HG03045 (cell line): ENCODE measurements around the gene KCNJ15.

Source experiments
- ATAC-seq: cut with Tn5 transposase; IDR thresholded peaks from one replicate; pipeline ENCODE4 v1.9.1; 2021; ENCODE audit warnings: mild to moderate bottlenecking, moderate library complexity; ENCODE audit not compliant: unreplicated experiment

KCNJ15 gene

DNA sequence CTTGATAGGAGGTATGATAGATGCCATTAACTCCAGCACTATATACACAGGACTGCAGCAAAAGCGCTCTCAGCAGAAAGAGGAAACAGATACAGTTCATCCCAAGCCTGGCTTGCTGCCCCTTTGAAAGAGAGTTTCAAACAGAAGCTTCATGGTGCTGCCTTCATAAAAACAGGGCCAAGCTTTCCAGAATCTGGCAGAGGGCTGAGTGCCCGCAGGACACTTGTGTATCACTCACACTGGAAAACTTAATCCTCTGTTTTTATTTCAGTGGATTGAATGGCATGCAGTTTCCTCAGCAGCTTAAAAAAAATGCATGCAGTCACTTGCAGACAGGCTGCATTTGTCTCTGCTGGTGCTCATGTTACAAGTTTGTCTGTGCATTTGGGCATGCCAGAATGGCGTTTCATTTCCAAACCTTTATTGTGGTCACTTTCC is 40.4 kb downstream of the KCNJ15 start:
- ATAC-seq, result no peak

DNA sequence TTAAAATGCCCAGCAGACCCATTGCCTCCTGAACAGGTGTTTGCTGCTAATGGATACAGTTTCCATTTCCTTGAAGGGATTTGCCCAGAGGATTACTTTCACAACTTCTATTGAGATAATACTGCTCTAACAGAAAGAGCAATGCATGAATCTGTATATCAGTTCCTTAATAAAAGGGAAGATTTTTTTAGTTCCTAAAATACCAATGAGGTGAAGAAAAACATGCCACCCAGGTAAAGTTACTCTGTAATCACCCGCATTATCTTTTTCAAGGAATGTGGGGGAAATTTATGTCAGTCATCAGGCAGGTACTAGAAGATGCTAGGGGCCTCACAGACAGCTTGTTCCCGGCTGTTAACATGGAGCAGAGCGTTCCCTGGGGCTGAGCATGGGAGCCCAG is 41.1 kb downstream of the KCNJ15 start:
- ATAC-seq, result no peak

DNA sequence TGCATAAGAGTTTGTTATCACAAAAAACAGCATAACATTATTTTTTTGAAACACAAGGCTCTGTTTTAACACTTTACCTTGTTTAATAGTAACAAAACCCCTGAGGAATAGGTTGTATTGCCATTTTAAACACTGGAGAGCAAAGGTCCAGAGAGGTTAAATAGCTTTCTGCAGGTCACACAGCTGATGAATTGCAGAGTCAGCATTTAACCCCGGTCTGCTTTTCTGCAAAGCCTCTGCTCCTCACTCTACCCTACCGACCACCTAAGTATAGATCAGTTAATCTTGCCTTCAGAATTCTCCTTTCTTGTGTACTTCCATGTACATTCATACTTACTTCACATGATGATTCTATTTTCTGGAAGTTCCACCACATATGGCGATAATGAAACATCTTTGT is 42.0 kb downstream of the KCNJ15 start:
- no peak for ATAC-seq

DNA sequence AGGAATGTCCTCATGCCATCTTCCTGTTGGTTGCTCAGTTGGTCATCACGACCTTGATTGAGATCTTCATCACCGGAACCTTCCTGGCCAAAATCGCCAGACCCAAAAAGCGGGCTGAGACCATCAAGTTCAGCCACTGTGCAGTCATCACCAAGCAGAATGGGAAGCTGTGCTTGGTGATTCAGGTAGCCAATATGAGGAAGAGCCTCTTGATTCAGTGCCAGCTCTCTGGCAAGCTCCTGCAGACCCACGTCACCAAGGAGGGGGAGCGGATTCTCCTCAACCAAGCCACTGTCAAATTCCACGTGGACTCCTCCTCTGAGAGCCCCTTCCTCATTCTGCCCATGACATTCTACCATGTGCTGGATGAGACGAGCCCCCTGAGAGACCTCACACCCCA is 42.9 kb downstream of the KCNJ15 start:
- ATAC-seq, result no peak

DNA sequence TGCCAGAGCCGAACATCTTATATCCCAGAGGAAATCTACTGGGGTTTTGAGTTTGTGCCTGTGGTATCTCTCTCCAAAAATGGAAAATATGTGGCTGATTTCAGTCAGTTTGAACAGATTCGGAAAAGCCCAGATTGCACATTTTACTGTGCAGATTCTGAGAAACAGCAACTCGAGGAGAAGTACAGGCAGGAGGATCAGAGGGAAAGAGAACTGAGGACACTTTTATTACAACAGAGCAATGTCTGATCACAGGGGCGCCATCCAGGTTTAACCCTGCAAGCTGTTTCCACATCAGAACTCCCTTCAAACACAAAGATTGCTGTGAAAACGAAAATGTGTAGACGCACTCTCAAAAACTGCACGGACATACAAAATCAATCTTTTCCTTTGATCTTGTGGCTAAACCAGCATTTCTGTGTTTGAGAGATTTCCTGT is 43.4 kb downstream of the KCNJ15 start:
- ATAC-seq, result no peak

DNA sequence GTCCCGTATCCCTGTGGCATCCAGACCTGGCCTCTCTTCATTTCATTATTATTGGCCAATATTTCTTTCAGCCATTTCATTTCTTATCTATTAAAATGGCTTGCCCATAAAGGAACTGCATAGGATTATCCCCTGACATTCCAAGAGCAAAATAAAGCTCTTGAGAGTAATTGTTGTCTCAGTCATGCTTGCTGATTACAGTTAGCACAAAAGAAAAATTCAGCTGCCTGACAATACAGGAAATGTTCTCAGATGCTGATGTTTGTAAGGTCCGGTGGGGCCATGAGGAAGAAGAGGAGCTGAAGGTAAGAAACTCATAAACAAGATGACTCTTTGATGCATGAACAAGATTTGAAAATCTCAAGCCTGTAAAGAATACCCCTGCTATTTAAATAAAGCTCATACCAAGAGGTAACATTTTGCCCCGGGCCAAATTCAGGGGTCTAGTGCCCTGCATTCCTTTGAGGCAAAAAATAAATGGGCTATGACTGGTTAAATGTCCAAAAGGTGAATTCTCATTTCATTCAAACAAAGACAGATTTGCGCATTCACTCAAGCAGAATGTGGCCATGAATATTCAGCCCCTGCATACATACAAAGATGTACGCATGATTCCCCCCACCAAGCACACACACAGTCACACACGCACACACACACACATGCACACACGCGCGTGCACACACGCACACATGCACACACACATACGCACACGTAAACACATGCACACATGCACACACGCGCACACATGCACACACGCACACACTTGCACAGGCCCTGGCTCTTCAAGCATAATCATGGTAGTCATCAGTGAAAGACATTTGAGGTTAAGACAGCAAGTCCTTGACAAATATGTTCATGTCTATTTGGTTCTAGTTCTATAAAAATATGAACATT is 44.8 kb downstream of the KCNJ15 start:
- ATAC-seq, result no peak

DNA sequence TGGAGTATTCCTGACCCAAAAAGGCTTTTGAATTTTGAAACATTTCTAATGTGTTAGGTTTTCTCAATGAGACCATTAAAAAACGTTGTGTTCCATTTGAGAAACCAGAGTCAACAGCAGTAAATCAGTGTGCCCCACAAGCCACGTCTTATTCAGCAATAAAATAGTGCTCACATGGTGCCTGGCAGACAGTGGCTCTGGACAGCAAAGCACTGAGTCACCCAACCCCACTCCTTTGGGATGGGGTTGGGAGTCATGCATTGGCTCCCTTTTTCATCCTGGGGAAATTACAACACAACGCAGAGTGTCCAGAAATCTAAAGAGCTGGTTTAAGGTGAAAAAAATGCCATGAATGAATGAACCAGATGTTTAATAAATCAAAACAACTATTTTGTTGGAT is 46.5 kb downstream of the KCNJ15 start:
- no peak for ATAC-seq

DNA sequence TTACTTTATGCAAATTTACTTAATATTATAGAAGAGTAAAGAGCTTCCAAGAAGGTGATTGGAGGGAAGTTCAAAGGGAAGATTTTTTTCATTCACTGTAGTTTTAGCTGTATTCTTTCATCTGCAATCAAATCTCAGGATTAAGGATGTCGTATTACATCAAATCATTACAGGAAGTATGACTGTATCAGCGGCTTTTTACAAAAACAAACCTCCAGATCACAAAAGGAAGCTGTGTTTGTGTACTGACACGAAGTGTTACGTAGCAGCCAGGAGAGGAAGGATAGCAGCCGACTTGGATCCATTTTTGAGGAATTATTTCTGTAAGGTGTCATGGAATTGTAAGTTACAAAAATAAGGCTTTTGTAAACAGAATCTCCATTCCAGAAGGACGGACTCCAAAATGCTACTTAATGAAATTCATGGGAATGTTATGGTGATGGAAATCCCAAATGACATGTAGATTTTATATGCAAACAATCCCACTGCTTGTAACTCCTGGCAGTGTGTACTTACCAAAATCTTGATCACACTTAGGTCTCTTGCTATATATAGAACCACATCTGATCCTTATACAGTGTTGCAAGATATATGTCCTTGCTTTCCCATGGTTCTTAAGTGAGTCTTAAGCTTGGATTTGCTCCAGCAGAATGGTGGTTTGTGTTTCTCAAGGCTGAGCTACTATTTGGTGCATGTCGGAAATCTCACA is 49.8 kb downstream of the KCNJ15 start:
- ATAC-seq, result no peak

DNA sequence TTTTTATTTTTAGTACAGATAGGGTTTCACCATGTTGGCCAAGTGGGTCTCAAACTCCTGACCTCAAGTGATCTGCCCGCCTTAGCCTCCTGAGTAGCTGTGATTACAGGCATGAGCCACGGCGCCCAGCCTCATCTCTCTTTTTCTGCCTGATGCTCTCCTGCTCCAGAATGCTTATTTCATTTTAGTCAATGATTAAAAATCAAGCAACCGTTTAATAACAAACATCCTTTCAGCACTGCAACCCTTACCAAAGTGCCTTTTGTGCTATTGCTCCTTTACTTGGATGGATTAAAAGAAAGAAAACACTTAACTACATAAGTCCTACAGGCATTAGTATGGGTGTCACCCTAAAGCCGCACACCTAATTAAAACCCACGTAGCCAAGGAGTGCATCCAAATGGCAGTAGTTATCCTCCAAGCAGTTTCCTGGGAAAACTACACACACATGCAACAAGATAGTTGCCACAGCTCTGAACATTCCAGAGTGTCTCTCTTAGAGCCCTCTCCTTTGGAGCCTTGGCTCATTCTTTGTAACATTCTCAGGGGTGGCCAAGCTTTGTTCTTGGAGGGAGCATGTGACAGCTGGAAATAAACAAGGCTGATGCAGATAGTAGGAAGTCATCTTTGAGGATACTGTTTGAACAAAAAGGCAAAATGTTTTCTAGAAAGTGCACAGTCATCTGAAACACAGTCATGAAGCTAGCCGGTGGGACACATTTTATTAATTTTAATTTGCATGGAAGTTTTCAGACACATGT is 51.2 kb downstream of the KCNJ15 start:
- ATAC-seq, result no peak

DNA sequence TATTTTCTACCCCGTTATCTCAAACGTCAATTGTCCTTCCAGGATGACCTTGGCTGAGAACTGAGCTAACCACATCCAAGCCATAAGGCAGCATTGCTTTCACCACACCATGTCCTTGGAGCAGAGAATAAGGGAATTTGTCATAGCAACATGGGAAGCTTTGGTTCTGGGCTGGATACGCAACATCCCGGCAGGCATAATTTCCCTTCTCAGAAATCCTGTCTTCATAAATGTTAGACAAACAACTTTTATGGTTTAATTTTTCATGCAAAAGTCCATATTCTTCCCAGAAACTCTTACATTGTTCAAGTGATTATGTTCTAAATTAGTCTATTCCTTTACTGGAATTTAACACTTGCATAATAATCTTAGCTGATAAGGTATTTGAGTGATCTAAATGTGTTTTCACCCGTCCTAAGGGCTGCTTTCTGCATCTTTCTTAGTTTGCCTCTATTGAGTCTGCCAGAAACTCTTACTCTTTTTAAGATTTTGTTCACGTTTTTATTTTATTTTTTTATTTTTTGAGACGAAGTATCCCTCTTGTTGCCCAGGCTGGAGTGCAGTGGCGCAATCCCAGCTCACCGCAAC is 51.8 kb downstream of the KCNJ15 start:
- no peak for ATAC-seq

DNA sequence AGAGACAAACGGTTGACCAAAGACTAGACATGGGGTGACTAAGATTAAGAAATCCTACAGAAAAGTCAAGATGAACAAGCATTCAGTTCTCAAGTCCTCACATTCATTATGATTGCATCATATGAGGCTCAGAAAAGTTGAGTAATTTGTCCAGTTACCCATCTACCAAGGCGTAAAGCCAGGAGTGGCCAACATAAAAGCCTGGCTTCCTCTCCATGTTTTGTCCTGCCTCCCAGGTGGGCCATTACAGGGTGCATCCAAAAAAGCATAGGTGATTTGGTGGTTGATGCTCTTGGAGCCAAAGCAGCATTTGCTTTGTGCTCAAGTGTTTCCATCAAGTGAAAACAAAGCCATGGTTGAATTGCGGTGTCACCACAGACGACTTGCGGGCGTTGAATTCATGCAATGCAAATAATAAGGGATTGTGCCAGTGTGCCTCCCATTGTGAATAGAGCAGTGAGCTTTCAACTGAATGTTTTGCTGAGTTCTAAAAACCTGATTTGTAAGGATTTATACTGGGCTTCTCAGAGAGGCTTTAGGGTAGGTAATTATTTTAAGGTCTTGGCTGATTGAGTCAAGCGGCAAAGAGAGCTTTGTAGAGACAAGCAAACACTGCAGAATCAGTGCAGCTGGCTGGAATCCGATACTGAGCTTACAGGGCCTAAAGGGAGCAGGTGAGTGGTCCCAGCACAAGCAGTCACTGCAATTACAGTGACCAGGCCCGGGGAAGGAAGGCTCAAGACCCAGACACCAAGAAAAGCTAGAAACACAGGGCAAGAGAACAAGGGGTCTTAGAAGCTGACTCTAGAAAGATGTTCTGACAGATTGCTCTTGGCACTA is 54.1 kb downstream of the KCNJ15 start:
- no peak for ATAC-seq

DNA sequence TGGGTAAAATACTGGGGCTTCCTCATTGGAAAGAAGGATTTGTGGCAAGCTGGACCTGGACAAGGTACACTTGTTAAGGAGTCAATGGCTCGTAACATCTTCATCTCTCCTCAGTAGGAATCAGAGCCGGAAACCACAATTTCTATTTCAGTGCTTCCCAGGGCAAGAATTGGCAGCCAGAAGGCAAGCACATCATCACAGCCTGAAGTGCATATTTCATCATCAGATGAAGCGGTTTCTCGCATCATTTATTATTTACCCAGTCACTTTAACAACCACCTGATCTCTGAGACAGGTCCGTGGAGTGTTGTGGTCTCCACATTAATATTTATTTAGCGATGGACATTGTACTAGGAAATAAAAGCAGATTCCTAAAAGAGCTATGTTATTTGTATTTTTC is 55.0 kb downstream of the KCNJ15 start:
- ATAC-seq, result no peak

DNA sequence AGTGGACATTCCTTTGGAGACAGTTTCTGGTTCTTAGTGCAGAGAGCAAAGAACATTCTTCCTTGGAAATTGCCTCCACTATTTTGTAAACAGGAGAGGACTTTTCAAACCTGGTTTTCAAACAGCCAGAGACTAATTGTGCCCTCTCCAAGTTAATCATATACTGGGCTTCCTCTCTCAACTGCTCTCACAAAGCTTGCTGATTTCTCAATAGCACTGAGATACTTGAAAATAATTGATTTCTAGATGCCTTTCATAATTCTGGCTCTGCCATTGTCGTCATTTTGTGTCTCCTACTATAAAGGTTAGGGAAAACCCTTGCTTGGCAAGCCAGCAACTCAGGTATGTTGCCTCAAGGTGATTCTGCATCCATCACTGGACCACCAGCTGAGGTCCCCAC is 56.0 kb downstream of the KCNJ15 start:
- no peak for ATAC-seq

DNA sequence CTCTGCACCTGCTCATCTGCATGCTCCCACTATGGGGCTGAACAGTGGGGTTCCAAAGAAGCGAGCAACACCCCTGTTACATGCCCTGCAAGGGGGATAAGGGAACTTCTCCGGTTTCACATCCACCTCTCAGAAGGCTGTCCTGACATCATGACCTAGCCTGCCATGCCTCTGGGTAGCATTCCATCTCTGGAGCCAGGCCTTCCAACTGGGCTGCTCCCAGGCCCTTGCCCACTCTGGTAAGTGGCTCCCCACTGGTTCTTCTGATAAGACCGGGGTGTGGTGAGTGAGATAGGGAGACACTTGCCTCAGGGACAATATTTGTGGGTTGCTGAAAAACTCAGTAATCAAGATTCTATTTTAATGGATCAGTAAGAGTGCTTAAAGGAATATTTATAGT is 57.8 kb downstream of the KCNJ15 start:
- ATAC-seq, result no peak

DNA sequence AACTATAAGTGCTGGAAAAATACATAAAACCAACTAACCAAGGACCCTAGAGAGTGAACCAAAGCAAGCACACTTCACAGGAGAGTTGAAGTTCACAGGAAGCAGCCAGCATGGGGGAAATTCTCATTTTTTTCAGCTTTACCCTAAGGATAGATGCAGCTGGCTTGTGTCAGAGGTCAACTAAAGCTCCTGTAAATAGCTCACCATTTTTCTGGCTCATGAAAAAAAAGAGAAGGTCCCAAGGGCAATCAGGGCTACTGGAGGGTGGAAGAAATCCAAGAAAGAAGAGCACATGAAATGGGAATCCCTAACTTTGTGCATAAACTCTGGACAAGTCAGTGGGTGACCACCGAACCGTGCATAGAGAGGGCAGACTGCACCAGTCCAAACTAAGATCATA is 58.3 kb downstream of the KCNJ15 start:
- ATAC-seq, result no peak

DNA sequence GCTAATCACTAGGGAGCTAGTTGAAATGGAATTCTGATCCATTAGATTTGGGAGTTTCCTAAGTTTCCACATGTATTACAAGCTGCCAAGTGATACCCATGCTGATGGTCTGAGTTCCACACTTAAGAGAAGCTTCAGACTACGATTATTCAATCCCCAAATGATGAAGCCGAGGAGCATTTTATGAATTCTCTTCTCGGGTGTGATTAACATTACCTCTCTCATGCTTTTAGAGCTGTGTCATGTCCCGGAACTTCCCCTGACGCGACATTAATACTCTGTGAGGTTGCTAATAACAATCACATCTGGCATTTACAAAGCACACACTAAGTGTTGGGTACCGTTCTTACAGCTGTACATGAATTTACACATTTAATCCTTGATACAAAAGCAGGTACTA is 63.0 kb downstream of the KCNJ15 start:
- ATAC-seq, result no peak

DNA sequence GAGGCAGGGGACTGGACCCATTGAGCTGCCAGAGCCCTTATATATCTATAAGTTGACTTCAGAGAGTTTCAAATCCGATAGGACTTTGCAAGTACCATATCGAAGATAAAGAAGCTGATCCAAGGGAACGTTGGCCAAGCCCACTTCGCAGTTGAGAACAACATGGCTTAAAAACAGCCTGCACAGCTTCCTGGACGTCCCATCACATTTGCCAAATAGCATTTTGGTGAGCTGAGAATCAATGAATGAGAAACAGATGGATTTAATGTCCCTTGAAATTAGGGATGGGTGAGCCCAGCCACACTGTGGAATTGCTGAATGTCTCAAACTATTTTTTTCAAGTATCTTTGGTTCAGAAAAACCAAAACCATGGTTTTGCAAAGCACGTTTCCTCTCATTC is 64.8 kb downstream of the KCNJ15 start:
- no peak for ATAC-seq

DNA sequence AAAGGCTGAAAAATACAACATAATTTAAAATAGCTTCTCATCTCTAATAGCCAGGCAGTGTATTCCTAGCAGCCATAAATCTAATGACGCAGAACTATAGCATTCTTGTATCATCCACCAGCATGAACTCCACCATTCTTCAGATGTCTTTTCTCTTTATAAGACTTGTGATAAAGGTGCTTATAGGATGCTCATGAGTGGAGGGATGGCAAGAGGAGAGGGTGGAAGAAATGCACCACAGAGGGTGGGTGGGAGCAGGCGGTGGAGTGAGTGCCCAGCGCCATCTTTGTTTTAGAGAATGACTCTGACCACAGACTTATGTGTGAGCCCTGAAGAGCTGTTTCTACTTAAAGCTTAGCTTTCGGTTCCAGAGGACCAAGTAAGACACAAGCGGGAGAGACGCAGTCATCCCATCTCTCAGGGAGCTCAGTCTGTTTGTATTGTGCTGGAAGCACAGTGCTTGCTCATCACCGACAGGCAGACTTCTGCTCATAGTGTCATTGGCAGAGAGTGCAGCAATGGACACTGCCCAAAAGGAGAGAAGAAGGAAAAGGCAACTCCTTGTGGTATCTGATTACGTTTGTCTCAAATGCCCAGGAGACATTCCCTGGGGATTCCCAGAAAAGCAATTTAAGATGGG is 65.6 kb downstream of the KCNJ15 start:
- ATAC-seq, result no peak

DNA sequence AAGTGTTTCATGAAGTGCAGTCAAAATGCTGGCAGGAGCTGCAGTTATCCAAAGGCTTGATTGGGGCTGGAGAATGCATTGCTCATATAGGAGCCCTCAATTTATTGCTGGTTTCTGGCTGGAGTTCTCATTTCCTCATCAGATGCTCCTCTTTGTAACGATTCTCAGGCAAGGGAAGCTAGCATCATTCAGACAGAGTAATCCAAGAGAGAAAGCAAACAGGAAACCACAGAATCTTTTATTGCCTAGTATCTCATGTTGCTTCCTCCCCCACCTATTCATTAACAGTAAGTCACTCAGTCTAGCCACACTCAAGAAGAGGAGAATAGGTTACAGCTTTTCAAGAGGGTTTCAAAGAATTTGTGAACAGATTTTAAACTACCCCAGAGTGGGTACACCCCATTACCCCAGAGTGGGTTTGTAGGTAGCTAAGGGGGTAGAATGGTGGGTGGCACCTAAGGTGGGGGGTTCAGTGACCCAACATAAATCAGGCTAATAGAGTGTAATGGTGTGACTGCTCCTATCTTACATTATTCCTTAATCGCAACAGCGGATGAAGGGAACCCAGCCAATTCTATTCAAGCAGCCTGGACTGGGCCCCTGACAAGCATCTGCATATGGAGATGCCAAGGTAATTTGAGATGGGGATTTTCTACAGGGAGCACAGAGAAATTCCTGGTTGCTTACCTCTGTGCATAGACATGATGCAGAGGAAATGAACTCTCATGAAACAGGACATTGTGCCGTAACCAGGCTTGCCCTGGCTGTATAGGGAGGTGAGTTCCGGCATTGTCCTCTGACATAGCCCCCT is 67.1 kb downstream of the KCNJ15 start:
- ATAC-seq, result no peak
